Measurements from ENCODE around the gene PLPP3.

- TF ChIP-seq CTCF (IDR thresholded peaks at IDR 0.05 in 2 of 3, conservative IDR thresholded peaks at IDR 0.05 in 1 of 3; ENCODE audit: borderline replicate concordance in 1 of 3, insufficient read depth in 1 of 3, low read depth in 2 of 3, low read length in 2 of 3) (no peak), POLR2AphosphoS5 (IDR thresholded peaks at IDR 0.05; ENCODE audit: low read depth, low read length) (no peak)
Observed at GRCh38 chr1:56517404-56518130, 61.8 kb downstream of the PLPP3 start.
